GM23338 (cell line): Measurements from ENCODE around the gene DNAJC4.

ENCODE experiments used
- CREB1 ChIP-seq: fragments of 250-450 bp; sonication (Bioruptor Pico); IDR thresholded peaks from 2 replicates; pipeline ENCODE4 v1.5.0; 2020; ENCODE audit warnings: low read depth, mild to moderate bottlenecking, moderate library complexity
- CTCF ChIP-seq, 2 experiments: fragments of 200-600 bp in 1 of 2; sonication (generic) in 1 of 2; conservative IDR thresholded peaks; 2 replicates each; pipeline versions ENCODE4 v1.5.1 to v1.6.1; 2016 to 2017; ENCODE audit warnings: antibody characterized with exemption in 2 of 2, low read depth in 2 of 2, mild to moderate bottlenecking in 2 of 2, moderate library complexity in 1 of 2
- ETS1 ChIP-seq: IDR thresholded peaks from 2 replicates; pipeline ENCODE4 v1.6.1; 2016; ENCODE audit warnings: antibody characterized with exemption
- EZH2 ChIP-seq: fragments of 200-600 bp; sonication (generic); IDR thresholded peaks from one replicate; pipeline ENCODE4 v1.8.0; 2017; ENCODE audit warnings: antibody characterized with exemption, mild to moderate bottlenecking, low read depth; ENCODE audit not compliant: unreplicated experiment
- EZH2phosphoT487 ChIP-seq: fragments of 200-600 bp; sonication (generic); IDR thresholded peaks from one replicate; pipeline ENCODE4 v1.8.1; 2018; ENCODE audit warnings: antibody characterized with exemption; ENCODE audit not compliant: unreplicated experiment
- JUNB ChIP-seq: IDR thresholded peaks from one replicate; pipeline ENCODE4 v1.6.1; 2016; ENCODE audit warnings: antibody characterized with exemption; ENCODE audit not compliant: unreplicated experiment
- NANOG ChIP-seq: IDR thresholded peaks from 2 replicates; pipeline ENCODE4 v1.6.1; 2016; ENCODE audit warnings: antibody characterized with exemption, borderline replicate concordance
- POLR2AphosphoS5 ChIP-seq: IDR thresholded peaks from 2 replicates; pipeline ENCODE4 v1.6.1; 2016; ENCODE audit warnings: antibody characterized with exemption, low read depth
- REST ChIP-seq: IDR thresholded peaks from one replicate; pipeline ENCODE4 v1.6.1; 2018; ENCODE audit warnings: antibody characterized with exemption; ENCODE audit not compliant: unreplicated experiment
- STAT1 ChIP-seq: IDR thresholded peaks from one replicate; pipeline ENCODE4 v1.6.1; 2016; ENCODE audit warnings: antibody characterized with exemption; ENCODE audit not compliant: unreplicated experiment
- ZNF331 ChIP-seq: fragments of 250-450 bp; sonication (Bioruptor Pico); IDR thresholded peaks from 2 replicates; pipeline ENCODE4 v1.5.0; 2020; ENCODE audit warnings: low read depth, mild to moderate bottlenecking, moderate library complexity
- TF ChIP-seq, protein P1 (sequence below): fragments of 250-450 bp; sonication (Bioruptor Pico); IDR thresholded peaks from 2 replicates; pipeline ENCODE4 v1.5.0; 2020; ENCODE audit warnings: mild to moderate bottlenecking, moderate library complexity

GRCh38 chr11:64239662-64240434, 9.5 kb downstream of the DNAJC4 start:
- TF ChIP-seq CTCF (conservative IDR thresholded peaks at IDR 0.05; ENCODE audit: low read depth in 2 of 2): no peak
- no peak for TF ChIP-seq ETS1
- no peak for TF ChIP-seq POLR2AphosphoS5
- TF ChIP-seq CREB1: no peak
- no peak for TF ChIP-seq EZH2
- no peak for TF ChIP-seq REST
- TF ChIP-seq, protein P1, sequence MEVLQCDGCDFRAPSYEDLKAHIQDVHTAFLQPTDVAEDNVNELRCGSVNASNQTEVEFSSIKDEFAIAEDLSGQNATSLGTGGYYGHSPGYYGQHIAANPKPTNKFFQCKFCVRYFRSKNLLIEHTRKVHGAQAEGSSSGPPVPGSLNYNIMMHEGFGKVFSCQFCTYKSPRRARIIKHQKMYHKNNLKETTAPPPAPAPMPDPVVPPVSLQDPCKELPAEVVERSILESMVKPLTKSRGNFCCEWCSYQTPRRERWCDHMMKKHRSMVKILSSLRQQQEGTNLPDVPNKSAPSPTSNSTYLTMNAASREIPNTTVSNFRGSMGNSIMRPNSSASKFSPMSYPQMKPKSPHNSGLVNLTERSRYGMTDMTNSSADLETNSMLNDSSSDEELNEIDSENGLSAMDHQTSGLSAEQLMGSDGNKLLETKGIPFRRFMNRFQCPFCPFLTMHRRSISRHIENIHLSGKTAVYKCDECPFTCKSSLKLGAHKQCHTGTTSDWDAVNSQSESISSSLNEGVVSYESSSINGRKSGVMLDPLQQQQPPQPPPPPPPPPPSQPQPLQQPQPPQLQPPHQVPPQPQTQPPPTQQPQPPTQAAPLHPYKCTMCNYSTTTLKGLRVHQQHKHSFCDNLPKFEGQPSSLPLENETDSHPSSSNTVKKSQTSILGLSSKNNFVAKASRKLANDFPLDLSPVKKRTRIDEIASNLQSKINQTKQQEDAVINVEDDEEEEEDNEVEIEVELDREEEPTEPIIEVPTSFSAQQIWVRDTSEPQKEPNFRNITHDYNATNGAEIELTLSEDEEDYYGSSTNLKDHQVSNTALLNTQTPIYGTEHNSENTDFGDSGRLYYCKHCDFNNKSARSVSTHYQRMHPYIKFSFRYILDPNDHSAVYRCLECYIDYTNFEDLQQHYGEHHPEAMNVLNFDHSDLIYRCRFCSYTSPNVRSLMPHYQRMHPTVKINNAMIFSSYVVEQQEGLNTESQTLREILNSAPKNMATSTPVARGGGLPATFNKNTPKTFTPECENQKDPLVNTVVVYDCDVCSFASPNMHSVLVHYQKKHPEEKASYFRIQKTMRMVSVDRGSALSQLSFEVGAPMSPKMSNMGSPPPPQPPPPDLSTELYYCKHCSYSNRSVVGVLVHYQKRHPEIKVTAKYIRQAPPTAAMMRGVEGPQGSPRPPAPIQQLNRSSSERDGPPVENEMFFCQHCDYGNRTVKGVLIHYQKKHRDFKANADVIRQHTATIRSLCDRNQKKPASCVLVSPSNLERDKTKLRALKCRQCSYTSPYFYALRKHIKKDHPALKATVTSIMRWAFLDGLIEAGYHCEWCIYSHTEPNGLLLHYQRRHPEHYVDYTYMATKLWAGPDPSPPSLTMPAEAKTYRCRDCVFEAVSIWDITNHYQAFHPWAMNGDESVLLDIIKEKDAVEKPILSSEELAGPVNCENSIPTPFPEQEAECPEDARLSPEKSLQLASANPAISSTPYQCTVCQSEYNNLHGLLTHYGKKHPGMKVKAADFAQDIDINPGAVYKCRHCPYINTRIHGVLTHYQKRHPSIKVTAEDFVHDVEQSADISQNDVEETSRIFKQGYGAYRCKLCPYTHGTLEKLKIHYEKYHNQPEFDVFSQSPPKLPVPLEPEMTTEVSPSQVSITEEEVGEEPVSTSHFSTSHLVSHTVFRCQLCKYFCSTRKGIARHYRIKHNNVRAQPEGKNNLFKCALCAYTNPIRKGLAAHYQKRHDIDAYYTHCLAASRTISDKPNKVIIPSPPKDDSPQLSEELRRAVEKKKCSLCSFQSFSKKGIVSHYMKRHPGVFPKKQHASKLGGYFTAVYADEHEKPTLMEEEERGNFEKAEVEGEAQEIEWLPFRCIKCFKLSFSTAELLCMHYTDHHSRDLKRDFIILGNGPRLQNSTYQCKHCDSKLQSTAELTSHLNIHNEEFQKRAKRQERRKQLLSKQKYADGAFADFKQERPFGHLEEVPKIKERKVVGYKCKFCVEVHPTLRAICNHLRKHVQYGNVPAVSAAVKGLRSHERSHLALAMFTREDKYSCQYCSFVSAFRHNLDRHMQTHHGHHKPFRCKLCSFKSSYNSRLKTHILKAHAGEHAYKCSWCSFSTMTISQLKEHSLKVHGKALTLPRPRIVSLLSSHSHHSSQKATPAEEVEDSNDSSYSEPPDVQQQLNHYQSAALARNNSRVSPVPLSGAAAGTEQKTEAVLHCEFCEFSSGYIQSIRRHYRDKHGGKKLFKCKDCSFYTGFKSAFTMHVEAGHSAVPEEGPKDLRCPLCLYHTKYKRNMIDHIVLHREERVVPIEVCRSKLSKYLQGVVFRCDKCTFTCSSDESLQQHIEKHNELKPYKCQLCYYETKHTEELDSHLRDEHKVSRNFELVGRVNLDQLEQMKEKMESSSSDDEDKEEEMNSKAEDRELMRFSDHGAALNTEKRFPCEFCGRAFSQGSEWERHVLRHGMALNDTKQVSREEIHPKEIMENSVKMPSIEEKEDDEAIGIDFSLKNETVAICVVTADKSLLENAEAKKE (CRISPR knock-in tag): no peak
- no peak for TF ChIP-seq JUNB
- no peak for TF ChIP-seq EZH2phosphoT487
- no peak for TF ChIP-seq NANOG
- no peak for TF ChIP-seq ZNF331 (CRISPR knock-in tag)
- no peak for TF ChIP-seq STAT1
